ENCODE measurements around the gene BAZ2A. TPM values are rescaled to one million over a fixed set of nuclear protein-coding genes. Genes with fewer than 3 reads are reported as not detected.

Gene BAZ2A
- total RNA-seq (10 to 100 TPM; 91.0 to 96.0 TPM), polyA plus RNA-seq (ENCODE audit: insufficient read length in 6 of 6) (100 to 1,000 TPM in 3 of 6 donors, 10 to 100 TPM in 3; 90.9 to 113 (median 99.6) TPM)
- long read RNA-seq, donor 1, partial matches to known transcripts: 42 of 50 reads
- long read RNA-seq, donor 1, other reads (novel, unspliced or antisense): 0 of 50 reads
- long read RNA-seq, donor 2, partial matches to known transcripts: 39 of 41 reads
- long read RNA-seq, donor 2, other reads (novel, unspliced or antisense): 0 of 41 reads
- long read RNA-seq, donor 3, partial matches to known transcripts: 7 of 8 reads
- long read RNA-seq, donor 3, other reads (novel, unspliced or antisense): 0 of 8 reads
- long read RNA-seq, donor 4, partial matches to known transcripts: 1 of 3 reads
- long read RNA-seq, donor 4, other reads (novel, unspliced or antisense): 2 of 3 reads
- long read RNA-seq, donor 5, partial matches to known transcripts: 29 of 34 reads
- long read RNA-seq, donor 5, other reads (novel, unspliced or antisense): 0 of 34 reads
- long read RNA-seq, donor 6, partial matches to known transcripts: 0 of 1 reads
- long read RNA-seq, donor 6, other reads (novel, unspliced or antisense): 0 of 1 reads
- long read RNA-seq, donor 7: 0 reads
- long read RNA-seq, donor 8, partial matches to known transcripts: 12 of 18 reads
- long read RNA-seq, donor 8, other reads (novel, unspliced or antisense): 0 of 18 reads
- long read RNA-seq, donor 9: 0 reads
- long read RNA-seq, donor 10, partial matches to known transcripts: 2 of 2 reads
- long read RNA-seq, donor 10, other reads (novel, unspliced or antisense): 0 of 2 reads
- long read RNA-seq, donor 11: 0 reads
- long read RNA-seq, donor 12, partial matches to known transcripts: 12 of 14 reads
- long read RNA-seq, donor 12, other reads (novel, unspliced or antisense): 0 of 14 reads

- ATAC-seq: peak; percentile 84
- no peaks in the 10 kb centered on the region for H3K9me3 ChIP-seq
- H3K4me1 ChIP-seq: peaks cover 30 to 72% of the 10 kb centered on the region in 2 donors
- peak within 1 kb of the TSS; percentile 99 to 100 for H3K4me3 ChIP-seq
- H3K27ac ChIP-seq: peak within 1 kb of the TSS; percentile 88 to 90
- TF ChIP-seq CTCF (IDR thresholded peaks at IDR 0.05): no peak
- no peaks in the 10 kb centered on the region for H3K27me3 ChIP-seq
- H3K36me3 ChIP-seq: peaks cover 0 to 7% of the 10 kb centered on the region in 2 donors
- intact Hi-C loops (cut with DNase I): no loop called here
- DNase-seq: peak in 3 of 4 donors; percentile 91 to 98 (median 92)
These were observed at the start of gene BAZ2A for GRCh38 chr12:56630180-56630632. BAZ2A (minus strand) TSS chr12:56630326; CDS start chr12:56617530, 12,796 bp downstream.

- H3K36me3 ChIP-seq: peaks cover 0 to 43% of the 10 kb centered on the region in 2 donors
- intact Hi-C loops (cut with DNase I): no loop called here
- DNase-seq: peak in 1 of 4 donors; percentile 10
- H3K4me1 ChIP-seq: peaks cover 6 to 81% of the 10 kb centered on the region in 2 donors
- no peaks in the 10 kb centered on the region for H3K27me3 ChIP-seq
- H3K9me3 ChIP-seq: no peaks in the 10 kb centered on the region
- no peak for ATAC-seq
- no peak overlapping the region for H3K27ac ChIP-seq
- no peak overlapping the region for H3K4me3 ChIP-seq
- TF ChIP-seq CTCF (IDR thresholded peaks at IDR 0.05): no peak
These were observed 48.7 kb upstream of the BAZ2A start for GRCh38 chr12:56678852-56679251.

GRCh38 chr12:56677680-56678079, 47.6 kb upstream of the BAZ2A start:
- H3K27ac ChIP-seq: no peak overlapping the region
- H3K4me1 ChIP-seq: peaks cover 5 to 74% of the 10 kb centered on the region in 2 donors
- H3K9me3 ChIP-seq: no peaks in the 10 kb centered on the region
- no peaks in the 10 kb centered on the region for H3K27me3 ChIP-seq
- intact Hi-C loops (cut with DNase I): no loop called here
- ATAC-seq: no peak
- peaks cover 0 to 48% of the 10 kb centered on the region in 2 donors for H3K36me3 ChIP-seq
- TF ChIP-seq CTCF (IDR thresholded peaks at IDR 0.05): no peak
- no peak overlapping the region for H3K4me3 ChIP-seq
- DNase-seq: no peak

GRCh38 chr12:56676851-56677580, 46.9 kb upstream of the BAZ2A start:
- H3K36me3 ChIP-seq: peaks cover 0 to 48% of the 10 kb centered on the region in 2 donors
- intact Hi-C loops (cut with DNase I): no loop called here
- no peaks in the 10 kb centered on the region for H3K9me3 ChIP-seq
- H3K27ac ChIP-seq: no peak overlapping the region
- H3K27me3 ChIP-seq: no peaks in the 10 kb centered on the region
- no peak overlapping the region for H3K4me3 ChIP-seq
- H3K4me1 ChIP-seq: peaks cover 2 to 71% of the 10 kb centered on the region in 2 donors
- ATAC-seq (no peak), DNase-seq (peak in 1 of 4 donors; percentile 16)
- TF ChIP-seq CTCF (IDR thresholded peaks at IDR 0.05): no peak

Data from left lung (tissue), 14 donors.